ENCODE data around the gene VWF. TPM values are rescaled to one million over a fixed set of nuclear protein-coding genes. Genes with fewer than 3 reads are reported as not detected.

The VWF gene
- total RNA-seq, 1 donor from 2014 or later: 0.21 TPM

DNA sequence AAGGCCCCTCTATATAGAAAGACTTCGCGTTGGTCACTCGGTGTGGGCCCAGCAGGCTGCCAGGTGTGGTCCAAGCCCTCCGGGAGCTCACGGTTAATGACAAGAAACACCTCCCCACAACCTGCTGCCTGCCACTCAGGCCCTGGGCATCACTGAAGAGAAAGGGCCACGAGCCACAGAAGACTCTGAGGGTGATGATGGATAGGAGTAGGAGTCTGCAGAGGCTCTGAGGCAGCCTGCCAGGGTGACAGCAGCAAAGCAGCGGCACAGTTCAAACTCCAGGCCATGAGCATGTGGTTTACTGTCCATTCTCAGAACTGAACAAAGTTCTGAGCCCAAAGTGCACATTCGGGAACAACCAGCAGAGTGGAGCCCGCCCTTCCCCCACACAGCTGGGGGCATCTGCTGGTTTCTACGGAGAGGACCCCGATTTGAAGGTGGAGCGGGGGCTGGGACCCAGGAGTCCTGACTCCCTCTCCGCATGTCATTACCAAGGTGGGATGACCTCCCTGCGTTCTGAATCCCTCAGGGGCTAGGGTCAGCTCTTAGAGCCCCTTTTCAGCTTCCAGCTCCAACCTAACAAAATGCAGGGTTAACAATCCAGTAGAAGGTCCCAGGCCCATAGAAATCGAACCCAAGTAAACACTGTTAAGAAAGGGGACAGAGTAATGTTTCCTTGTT, 65.8 kb downstream of the VWF start:
- peaks cover 27% of the 10 kb centered on the region for H3K27me3 Mint-ChIP-seq (ENCODE audit: low read depth)
- peaks cover 51% of the 10 kb centered on the region for H3K4me1 Mint-ChIP-seq
- H3K27ac Mint-ChIP-seq (ENCODE audit: unreplicated experiment): no peak overlapping the region
- no peaks in the 10 kb centered on the region for H3K36me3 Mint-ChIP-seq (ENCODE audit: low read depth)
- no peaks in the 10 kb centered on the region for H3K9me3 Mint-ChIP-seq
- H3K4me3 Mint-ChIP-seq: no peak overlapping the region
- DNase-seq (ENCODE audit: low read depth, low spot score): no peak
- TF ChIP-seq, protein P1, sequence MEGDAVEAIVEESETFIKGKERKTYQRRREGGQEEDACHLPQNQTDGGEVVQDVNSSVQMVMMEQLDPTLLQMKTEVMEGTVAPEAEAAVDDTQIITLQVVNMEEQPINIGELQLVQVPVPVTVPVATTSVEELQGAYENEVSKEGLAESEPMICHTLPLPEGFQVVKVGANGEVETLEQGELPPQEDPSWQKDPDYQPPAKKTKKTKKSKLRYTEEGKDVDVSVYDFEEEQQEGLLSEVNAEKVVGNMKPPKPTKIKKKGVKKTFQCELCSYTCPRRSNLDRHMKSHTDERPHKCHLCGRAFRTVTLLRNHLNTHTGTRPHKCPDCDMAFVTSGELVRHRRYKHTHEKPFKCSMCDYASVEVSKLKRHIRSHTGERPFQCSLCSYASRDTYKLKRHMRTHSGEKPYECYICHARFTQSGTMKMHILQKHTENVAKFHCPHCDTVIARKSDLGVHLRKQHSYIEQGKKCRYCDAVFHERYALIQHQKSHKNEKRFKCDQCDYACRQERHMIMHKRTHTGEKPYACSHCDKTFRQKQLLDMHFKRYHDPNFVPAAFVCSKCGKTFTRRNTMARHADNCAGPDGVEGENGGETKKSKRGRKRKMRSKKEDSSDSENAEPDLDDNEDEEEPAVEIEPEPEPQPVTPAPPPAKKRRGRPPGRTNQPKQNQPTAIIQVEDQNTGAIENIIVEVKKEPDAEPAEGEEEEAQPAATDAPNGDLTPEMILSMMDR (conservative IDR thresholded peaks at IDR 0.05): no peak

- TF ChIP-seq, protein P1 (conservative IDR thresholded peaks at IDR 0.05): peak; percentile 58
- H3K36me3 Mint-ChIP-seq (ENCODE audit: low read depth): no peaks in the 10 kb centered on the region
- H3K4me3 Mint-ChIP-seq: peak overlapping the region; percentile 44
- H3K27ac Mint-ChIP-seq (ENCODE audit: unreplicated experiment): no peak overlapping the region
- H3K9me3 Mint-ChIP-seq: no peaks in the 10 kb centered on the region
- H3K27me3 Mint-ChIP-seq (ENCODE audit: low read depth): peaks cover 21% of the 10 kb centered on the region
- DNase-seq (ENCODE audit: low read depth, low spot score): peak; percentile 58
- H3K4me1 Mint-ChIP-seq: peaks cover 42% of the 10 kb centered on the region
Measured at GRCh38 chr12:6057700-6058099, 66.8 kb downstream of the VWF start.

DNA sequence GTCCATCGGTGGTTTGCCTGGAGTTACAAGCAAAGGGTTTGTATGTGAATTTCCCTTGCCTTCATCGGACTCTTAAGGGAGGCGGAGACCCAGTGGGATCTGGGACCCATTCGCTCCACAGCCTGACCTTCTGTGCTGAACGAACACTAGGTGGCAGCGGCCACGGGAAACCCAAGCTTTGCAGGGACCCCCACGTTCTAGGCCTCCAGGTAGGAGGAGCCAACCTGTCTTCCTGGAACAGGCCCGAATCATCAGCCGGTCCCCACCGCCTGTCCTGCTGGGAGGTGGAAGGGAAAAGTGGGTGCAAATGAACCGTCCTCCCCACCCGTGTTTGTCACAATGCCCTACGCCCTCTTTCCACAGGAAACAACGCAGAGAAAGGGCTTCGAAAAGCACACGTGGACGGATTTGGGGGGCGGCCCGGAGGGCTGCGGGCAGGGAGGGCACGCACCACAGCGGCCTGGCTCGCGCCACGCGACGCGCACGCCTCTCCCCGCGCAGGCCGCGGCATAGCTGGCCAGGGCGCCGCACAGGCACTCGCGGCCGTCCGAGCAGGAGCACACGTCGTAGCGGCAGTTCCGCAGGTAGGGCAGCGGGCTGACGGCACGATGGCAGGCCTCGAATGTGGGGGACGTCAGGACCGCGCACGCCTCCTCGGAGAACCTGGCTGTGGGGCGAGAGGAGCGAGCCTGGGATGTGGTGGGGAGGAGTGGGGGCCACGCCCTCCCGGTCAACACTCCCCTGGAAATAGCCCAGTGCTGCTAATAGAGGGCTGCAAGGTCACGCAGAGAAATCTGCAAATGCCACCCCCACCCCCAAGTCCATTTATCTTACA, 67.8 kb downstream of the VWF start:
- peak; percentile 20 for DNase-seq (ENCODE audit: low read depth, low spot score)
- TF ChIP-seq, protein P1 (conservative IDR thresholded peaks at IDR 0.05): peak; percentile 61
- Mint-ChIP-seq H3K9me3 (no peaks in the 10 kb centered on the region), H3K27ac (ENCODE audit: unreplicated experiment) (no peak overlapping the region), H3K4me1 (peaks cover 32% of the 10 kb centered on the region), H3K27me3 (ENCODE audit: low read depth) (peaks cover 21% of the 10 kb centered on the region), H3K4me3 (no peak overlapping the region), H3K36me3 (ENCODE audit: low read depth) (no peaks in the 10 kb centered on the region)

DNA sequence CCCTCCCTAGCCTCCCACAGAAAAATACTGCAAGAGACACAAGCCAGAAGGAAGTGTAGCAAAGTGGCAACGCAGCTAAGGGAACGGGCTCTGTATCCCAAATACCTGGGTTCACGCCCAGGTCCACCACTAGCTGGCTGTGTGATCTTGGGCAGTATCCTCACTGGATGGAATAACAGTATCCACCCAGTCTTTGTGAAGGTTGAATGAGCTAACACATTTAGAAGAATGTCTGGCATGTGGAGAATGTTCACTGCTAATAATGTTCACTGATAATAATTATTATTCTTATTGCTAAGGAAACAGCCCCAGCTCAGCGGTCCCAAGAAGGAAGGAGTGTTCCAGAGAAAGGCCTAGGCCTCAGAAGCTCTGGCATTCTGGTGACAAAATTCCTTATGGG, 70.9 kb downstream of the VWF start:
- Mint-ChIP-seq H3K4me1 (peaks cover 15% of the 10 kb centered on the region), H3K27ac (ENCODE audit: unreplicated experiment) (no peak overlapping the region), H3K36me3 (ENCODE audit: low read depth) (no peaks in the 10 kb centered on the region), H3K9me3 (no peaks in the 10 kb centered on the region), H3K27me3 (ENCODE audit: low read depth) (peaks cover 18% of the 10 kb centered on the region), H3K4me3 (no peak overlapping the region)
- no peak for DNase-seq (ENCODE audit: low read depth, low spot score)
- TF ChIP-seq, protein P1 (conservative IDR thresholded peaks at IDR 0.05): no peak

DNA sequence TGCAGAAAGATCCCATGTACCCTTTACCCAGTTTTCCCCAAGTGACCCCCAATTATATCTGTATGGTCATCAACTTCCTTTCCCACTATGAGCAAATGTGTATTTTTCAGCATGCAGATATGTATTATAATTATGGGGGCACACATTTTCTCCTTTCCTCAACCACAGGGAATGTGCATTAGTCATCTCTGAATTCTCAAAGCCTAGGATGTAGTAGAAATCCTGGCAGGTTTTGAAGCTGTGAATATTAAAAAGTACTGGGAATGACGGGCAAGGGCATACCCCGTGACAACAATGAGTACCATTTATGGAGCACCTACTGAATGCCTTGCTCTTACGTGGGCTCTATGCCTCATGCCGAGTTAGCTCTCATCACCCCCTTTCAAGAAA, 71.5 kb downstream of the VWF start:
- peaks cover 15% of the 10 kb centered on the region for H3K27me3 Mint-ChIP-seq (ENCODE audit: low read depth)
- DNase-seq (ENCODE audit: low read depth, low spot score): no peak
- no peaks in the 10 kb centered on the region for H3K9me3 Mint-ChIP-seq
- TF ChIP-seq, protein P1 (conservative IDR thresholded peaks at IDR 0.05): no peak
- peaks cover 11% of the 10 kb centered on the region for H3K4me1 Mint-ChIP-seq
- no peak overlapping the region for H3K27ac Mint-ChIP-seq (ENCODE audit: unreplicated experiment)
- H3K4me3 Mint-ChIP-seq: no peak overlapping the region
- no peaks in the 10 kb centered on the region for H3K36me3 Mint-ChIP-seq (ENCODE audit: low read depth)
